ENCODE measurements around the gene PHACTR1. TPM values are rescaled to one million over a fixed set of nuclear protein-coding genes. Genes with fewer than 3 reads are reported as not detected.

PHACTR1 gene
- total RNA-seq, 1 experiment from 2014 or later = 15.5 TPM

- TF ChIP-seq ARID4B (CRISPR knock-in tag; IDR thresholded peaks at IDR 0.05; ENCODE audit: borderline replicate concordance) = no peak
- no peak for TF ChIP-seq ATF6 (CRISPR knock-in tag; IDR thresholded peaks at IDR 0.05)
- no peak for TF ChIP-seq ZNF416 (CRISPR knock-in tag; IDR thresholded peaks at IDR 0.05)
Measured at GRCh38 chr6:13277231-13277630, 560.7 kb downstream of the PHACTR1 start (continued).

DNA sequence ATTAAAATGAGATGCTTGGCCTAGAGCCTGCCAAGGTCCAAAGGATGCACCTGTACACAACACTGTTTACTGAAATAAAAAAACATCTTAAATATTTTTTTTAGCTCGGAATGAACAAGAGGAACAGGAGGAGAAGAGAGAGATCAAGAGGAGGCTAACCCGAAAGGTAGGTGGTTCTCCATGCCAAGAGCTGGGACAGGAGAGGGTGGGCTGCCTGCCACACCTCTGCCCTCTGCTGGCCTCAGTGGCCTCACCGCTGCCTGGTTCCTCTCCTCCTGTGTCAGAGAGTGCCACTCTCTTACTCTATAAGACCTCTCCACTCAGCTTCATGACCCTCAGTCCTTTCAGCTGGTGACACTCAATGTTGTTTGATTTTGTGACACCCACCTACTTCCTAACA lies 561.6 kb downstream of the PHACTR1 start:
- Mint-ChIP-seq H3K27ac (no peak overlapping the region), H3K36me3 (no peaks in the 10 kb centered on the region), H3K9me3 (no peaks in the 10 kb centered on the region), H3K27me3 (ENCODE audit: low read depth) (no peaks in the 10 kb centered on the region), H3K4me3 (no peak overlapping the region), H3K4me1 (peaks cover 18% of the 10 kb centered on the region)
- DNase-seq (ENCODE audit: low spot score) (peak; percentile 62), ATAC-seq (peak; percentile 92)
- TF ChIP-seq ZNF512 (CRISPR knock-in tag; IDR thresholded peaks at IDR 0.05; ENCODE audit: borderline replicate concordance) = no peak
- no peak for TF ChIP-seq ARID4B (CRISPR knock-in tag; IDR thresholded peaks at IDR 0.05; ENCODE audit: borderline replicate concordance)
- TF ChIP-seq, protein P1, sequence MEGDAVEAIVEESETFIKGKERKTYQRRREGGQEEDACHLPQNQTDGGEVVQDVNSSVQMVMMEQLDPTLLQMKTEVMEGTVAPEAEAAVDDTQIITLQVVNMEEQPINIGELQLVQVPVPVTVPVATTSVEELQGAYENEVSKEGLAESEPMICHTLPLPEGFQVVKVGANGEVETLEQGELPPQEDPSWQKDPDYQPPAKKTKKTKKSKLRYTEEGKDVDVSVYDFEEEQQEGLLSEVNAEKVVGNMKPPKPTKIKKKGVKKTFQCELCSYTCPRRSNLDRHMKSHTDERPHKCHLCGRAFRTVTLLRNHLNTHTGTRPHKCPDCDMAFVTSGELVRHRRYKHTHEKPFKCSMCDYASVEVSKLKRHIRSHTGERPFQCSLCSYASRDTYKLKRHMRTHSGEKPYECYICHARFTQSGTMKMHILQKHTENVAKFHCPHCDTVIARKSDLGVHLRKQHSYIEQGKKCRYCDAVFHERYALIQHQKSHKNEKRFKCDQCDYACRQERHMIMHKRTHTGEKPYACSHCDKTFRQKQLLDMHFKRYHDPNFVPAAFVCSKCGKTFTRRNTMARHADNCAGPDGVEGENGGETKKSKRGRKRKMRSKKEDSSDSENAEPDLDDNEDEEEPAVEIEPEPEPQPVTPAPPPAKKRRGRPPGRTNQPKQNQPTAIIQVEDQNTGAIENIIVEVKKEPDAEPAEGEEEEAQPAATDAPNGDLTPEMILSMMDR (IDR thresholded peaks at IDR 0.05) = peak; percentile 20; the same call in 1 of the 2 replicates
- no peak for TF ChIP-seq ETV6 (CRISPR knock-in tag; IDR thresholded peaks at IDR 0.05)
- TF ChIP-seq, protein P2, sequence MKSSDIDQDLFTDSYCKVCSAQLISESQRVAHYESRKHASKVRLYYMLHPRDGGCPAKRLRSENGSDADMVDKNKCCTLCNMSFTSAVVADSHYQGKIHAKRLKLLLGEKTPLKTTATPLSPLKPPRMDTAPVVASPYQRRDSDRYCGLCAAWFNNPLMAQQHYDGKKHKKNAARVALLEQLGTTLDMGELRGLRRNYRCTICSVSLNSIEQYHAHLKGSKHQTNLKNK (CRISPR knock-in tag; IDR thresholded peaks at IDR 0.05) = no peak
- POLR2A ChIA-PET = no interaction called here
- CTCF ChIA-PET = interaction anchor here (0.6 to 3.2 kb wide), 14 partner anchors 9 to 367 kb away, joined by 3 to 22 read pairs (median 4); no protein-coding TSS in a partner anchor

All from WTC11 (cell line).